C4-2B (cell line): ENCODE data around the gene PPARG.
"Not testable (repeated sequence)": the region's sequence is repeated elsewhere in the genome, so short reads cannot be mapped to it uniquely, and the experiment has no call there.

Experiments used
- H3K27ac ChIP-seq: fragments of 450-650 bp; 2 replicates; pipeline ENCODE4 v1.5.1; 2017
- CTCF ChIP-seq: fragments of 450-650 bp; conservative IDR thresholded peaks from 2 replicates; pipeline ENCODE4 v1.5.1; 2017; ENCODE audit warnings: mild to moderate bottlenecking
- ZFX ChIP-seq: fragments of 450-650 bp; IDR thresholded peaks from 2 replicates; pipeline ENCODE4 v1.6.1; 2017

Gene PPARG

GRCh38 chr3:12446298-12446697 lies 157.4 kb downstream of the PPARG start:
- H3K27ac ChIP-seq, result no peak overlapping the region
- no peak for TF ChIP-seq CTCF
- no peak for TF ChIP-seq ZFX

GRCh38 chr3:12447075-12447474 lies 158.2 kb downstream of the PPARG start:
- TF ChIP-seq CTCF, result no peak
- TF ChIP-seq ZFX, result no peak
- H3K27ac ChIP-seq, result no peak overlapping the region

- not testable (repeated sequence) for H3K27ac ChIP-seq
Observed at GRCh38 chr3:12448404-12449202, 159.7 kb downstream of the PPARG start.

- no peak overlapping the region for H3K27ac ChIP-seq
- no peak for TF ChIP-seq ZFX
- TF ChIP-seq CTCF, result no peak
Observed at GRCh38 chr3:12449889-12450682, 161.2 kb downstream of the PPARG start.

GRCh38 chr3:12451481-12451880 lies 162.6 kb downstream of the PPARG start:
- TF ChIP-seq CTCF, result no peak
- TF ChIP-seq ZFX, result no peak
- H3K27ac ChIP-seq, result no peak overlapping the region

- no peak for TF ChIP-seq ZFX
- no peak for TF ChIP-seq CTCF
- no peak overlapping the region for H3K27ac ChIP-seq
Observed at GRCh38 chr3:12451960-12452359, 163.1 kb downstream of the PPARG start.

GRCh38 chr3:12452361-12453330 lies 163.8 kb downstream of the PPARG start:
- TF ChIP-seq CTCF (no peak), ZFX (no peak)
- H3K27ac ChIP-seq, result no peak overlapping the region
